HEK293 (cell line): Measurements from ENCODE around the gene NMT2.

Experiments used
- CTCF ChIP-seq: fragments of 450-650 bp; formaldehyde crosslinking; IDR thresholded peaks from 2 replicates; pipeline ENCODE4 v1.5.1; 2016; ENCODE audit warnings: missing biosample characterization, missing genetic modification characterization
- HOXA7 ChIP-seq: sonication (generic); formaldehyde crosslinking; IDR thresholded peaks from 2 replicates; pipeline ENCODE4 v1.8.1; 2022; ENCODE audit warnings: missing genetic modification reagents, borderline replicate concordance
- YY1 ChIP-seq: fragments of 450-650 bp; formaldehyde crosslinking; IDR thresholded peaks from 2 replicates; pipeline ENCODE4 v1.5.1; 2018; ENCODE audit warnings: missing biosample characterization, missing genetic modification characterization
- ZBTB20 ChIP-seq: fragments of 450-650 bp; formaldehyde crosslinking; IDR thresholded peaks from 2 replicates; pipeline ENCODE4 v1.5.1; 2016; ENCODE audit warnings: missing biosample characterization, missing genetic modification characterization
- ZBTB7A ChIP-seq: fragments of 450-650 bp; formaldehyde crosslinking; IDR thresholded peaks from 2 replicates; pipeline ENCODE4 v1.5.1; 2016; ENCODE audit warnings: low read depth, missing biosample characterization, missing genetic modification characterization
- ZNF133 ChIP-seq: fragments of 450-650 bp; formaldehyde crosslinking; IDR thresholded peaks from 2 replicates; pipeline ENCODE4 v1.5.1; 2016; ENCODE audit warnings: missing biosample characterization, missing genetic modification characterization
- ZNF138 ChIP-seq: fragments of 450-650 bp; formaldehyde crosslinking; IDR thresholded peaks from 2 replicates; pipeline ENCODE4 v1.5.1; 2016; ENCODE audit warnings: missing biosample characterization, missing genetic modification characterization, borderline replicate concordance
- ZNF174 ChIP-seq: fragments of 450-650 bp; formaldehyde crosslinking; IDR thresholded peaks from 2 replicates; pipeline ENCODE4 v1.5.0; 2017; ENCODE audit warnings: missing biosample characterization, mild to moderate bottlenecking, missing genetic modification characterization
- ZNF18 ChIP-seq: fragments of 450-650 bp; formaldehyde crosslinking; IDR thresholded peaks from 2 replicates; pipeline ENCODE4 v1.5.1; 2016; ENCODE audit warnings: missing biosample characterization, missing genetic modification characterization
- ZNF341 ChIP-seq: fragments of 450-650 bp; formaldehyde crosslinking; IDR thresholded peaks from 2 replicates; pipeline ENCODE4; 2016; ENCODE audit warnings: low read depth, missing biosample characterization, missing genetic modification characterization
- ZNF501 ChIP-seq: fragments of 450-650 bp; formaldehyde crosslinking; IDR thresholded peaks from 2 replicates; pipeline ENCODE4 v1.5.1; 2016; ENCODE audit warnings: missing biosample characterization, missing genetic modification characterization
- ZNF518A ChIP-seq: fragments of 450-650 bp; formaldehyde crosslinking; conservative IDR thresholded peaks from 2 replicates; pipeline ENCODE4 v1.5.1; 2016; ENCODE audit warnings: low read depth, missing biosample characterization, missing genetic modification characterization
- ZNF701 ChIP-seq: fragments of 450-650 bp; formaldehyde crosslinking; IDR thresholded peaks from 2 replicates; pipeline ENCODE4 v1.5.1; 2016; ENCODE audit warnings: missing biosample characterization, missing genetic modification characterization
- TF ChIP-seq, protein P1 (sequence below): sonication (generic); formaldehyde crosslinking; IDR thresholded peaks from 2 replicates; pipeline ENCODE4 v1.8.1; 2022; ENCODE audit warnings: mild to moderate bottlenecking, moderate library complexity, missing genetic modification reagents

- TF ChIP-seq HOXA7 (no peak), CTCF (tag by site-specific recombination) (no peak), ZNF133 (tag by site-specific recombination) (no peak), ZNF18 (tag by site-specific recombination) (no peak), ZBTB20 (tag by site-specific recombination) (no peak), ZBTB7A (tag by site-specific recombination) (no peak), ZNF138 (tag by site-specific recombination) (no peak), YY1 (tag by site-specific recombination) (peak; percentile 47; the same call in 1 of the 2 replicates), ZNF501 (tag by site-specific recombination) (no peak), ZNF518A (no peak), ZNF701 (tag by site-specific recombination) (no peak), ZNF341 (no peak), ZNF174 (no peak)
- TF ChIP-seq, protein P1, sequence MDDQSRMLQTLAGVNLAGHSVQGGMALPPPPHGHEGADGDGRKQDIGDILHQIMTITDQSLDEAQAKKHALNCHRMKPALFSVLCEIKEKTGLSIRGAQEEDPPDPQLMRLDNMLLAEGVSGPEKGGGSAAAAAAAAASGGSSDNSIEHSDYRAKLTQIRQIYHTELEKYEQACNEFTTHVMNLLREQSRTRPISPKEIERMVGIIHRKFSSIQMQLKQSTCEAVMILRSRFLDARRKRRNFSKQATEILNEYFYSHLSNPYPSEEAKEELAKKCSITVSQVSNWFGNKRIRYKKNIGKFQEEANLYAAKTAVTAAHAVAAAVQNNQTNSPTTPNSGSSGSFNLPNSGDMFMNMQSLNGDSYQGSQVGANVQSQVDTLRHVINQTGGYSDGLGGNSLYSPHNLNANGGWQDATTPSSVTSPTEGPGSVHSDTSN (CRISPR knock-in tag) = no peak
These were observed 19.3 kb downstream of the NMT2 start for GRCh38 chr10:15149042-15149771.
